K562 (cell line): ENCODE results near the gene PHF1. TPM values are rescaled to one million over a fixed set of nuclear protein-coding genes. Genes with fewer than 3 reads are reported as not detected.

Experiments used
- CCAR2 ChIP-seq: fragments of 200-400 bp; formaldehyde crosslinking; IDR thresholded peaks from 2 replicates; pipeline ENCODE4 v1.6.1; 2017; ENCODE audit warnings: mild to moderate bottlenecking, low read depth, low read length
- CTBP1 ChIP-seq: fragments of 450-650 bp; IDR thresholded peaks from 2 replicates; pipeline ENCODE4 v1.6.1; 2016; ENCODE audit warnings: borderline replicate concordance
- ELF1 ChIP-seq: fragments of 200-800 bp; sonication (Bioruptor generic); IDR thresholded peaks from 2 replicates; pipeline ENCODE4 v1.6.1; 2016; ENCODE audit warnings: missing genetic modification characterization, missing compliant biosample characterization
- ELF2 ChIP-seq: fragments of 250-450 bp; sonication (Bioruptor Pico); IDR thresholded peaks from 2 replicates; pipeline ENCODE4 v1.5.0; 2021; ENCODE audit warnings: mild to moderate bottlenecking
- EP300 ChIP-seq: IDR thresholded peaks from 2 replicates; pipeline ENCODE4 v1.6.1; 2012; ENCODE audit warnings: low read length, improper control_type of control experiment
- HDAC1 ChIP-seq, 2 experiments: fragments of 450-650 bp; IDR thresholded peaks; 2 replicates each; pipeline ENCODE4 v1.6.1; 2016 to 2017; ENCODE audit warnings: inconsistent platforms in 1 of 2, mild to moderate bottlenecking in 1 of 2, moderate library complexity in 1 of 2
- KLF6 ChIP-seq: fragments of 250-450 bp; sonication (Bioruptor Pico); IDR thresholded peaks from 2 replicates; pipeline ENCODE4 v1.4.0; 2020; ENCODE audit warnings: mild to moderate bottlenecking, moderate library complexity, borderline replicate concordance
- MTA2 ChIP-seq: fragments of 450-650 bp; IDR thresholded peaks from 2 replicates; pipeline ENCODE4 v1.6.1; 2016; ENCODE audit warnings: low read depth
- OTX1 ChIP-seq: fragments of 450-650 bp; formaldehyde crosslinking; IDR thresholded peaks from 2 replicates; pipeline ENCODE4 v1.4.0; 2022; ENCODE audit warnings: mild to moderate bottlenecking
- PHF21A ChIP-seq: fragments of 450-650 bp; IDR thresholded peaks from 2 replicates; pipeline ENCODE4 v1.6.1; 2017; ENCODE audit warnings: low read depth, borderline replicate concordance
- PHTF2 ChIP-seq: fragments of 250-450 bp; sonication (Bioruptor Pico); IDR thresholded peaks from 2 replicates; pipeline ENCODE4 v1.5.0; 2021; ENCODE audit warnings: mild to moderate bottlenecking
- STAG1 ChIP-seq: sonication (generic); formaldehyde crosslinking; IDR thresholded peaks from 2 replicates; pipeline ENCODE4 v1.5.0; 2020; ENCODE audit warnings: missing genetic modification reagents, borderline replicate concordance
- STAT5A ChIP-seq: IDR thresholded peaks from 2 replicates; pipeline ENCODE4 v1.6.1; 2012; ENCODE audit warnings: low read length, inconsistent platforms, borderline replicate concordance
- TEAD4 ChIP-seq, 2 experiments: sonication (generic) in 1 of 2; formaldehyde crosslinking in 1 of 2; IDR thresholded peaks; 2 replicates each; pipeline versions ENCODE4 v1.6.1 to v1.8.0; 2012 to 2022; ENCODE audit warnings: borderline replicate concordance in 1 of 2, inconsistent platforms in 1 of 2, low read length in 1 of 2, mild to moderate bottlenecking in 1 of 2, missing genetic modification reagents in 1 of 2
- YBX1 ChIP-seq: fragments of 450-650 bp; IDR thresholded peaks from 2 replicates; pipeline ENCODE4 v1.7.1; 2016; ENCODE audit warnings: mild to moderate bottlenecking
- polyA plus RNA-seq, 8 experiments: library from polyadenylated mRNA; depleted of rRNA in 4 of 8; stranded (reverse) in 5 of 8; unstranded in 3 of 8; fragments of >200 nt; fragmentation: Nextera tagmentation in 2 of 8; fragmentation: Illumina TruSeq in 1 of 8; extraction: Ambion mirVana in 2 of 8; extraction: Trizol in 1 of 8; gene quantifications; 2 replicates each; pipeline versions ENCODE4 v1.2.1 to v1.2.3, GENCODE V29; 2011 to 2014; ENCODE audit warnings: inconsistent platforms in 1 of 8, missing spikeins in 1 of 8
- total RNA-seq, 7 experiments: library from RNA; depleted of rRNA in 6 of 7; stranded (reverse); fragments of >200 nt in 6 of 7; fragmentation: Illumina TruSeq in 2 of 7; extraction: Trizol in 2 of 7; gene quantifications; 2 replicates each; pipeline versions ENCODE4 v1.2.1 to v1.2.3, GENCODE V29; 2011 to 2021; ENCODE audit warnings: low replicate concordance in 1 of 7
- TF ChIP-seq, protein P1 (sequence below): fragments of 450-650 bp; IDR thresholded peaks from 2 replicates; pipeline ENCODE4 v1.6.1; 2016; ENCODE audit warnings: missing biosample characterization, missing genetic modification characterization
- TF ChIP-seq, protein P2 (sequence below), 3 experiments: fragments of 200-800 bp in 1 of 3; fragments of 250-450 bp in 1 of 3; fragments of 450-650 bp in 1 of 3; sonication (Bioruptor Pico) in 1 of 3; sonication (Bioruptor generic) in 1 of 3; formaldehyde crosslinking in 1 of 3; IDR thresholded peaks; 2 replicates each; pipeline versions ENCODE4 v1.6.1 to v1.8.0; 2016 to 2022; ENCODE audit warnings: mild to moderate bottlenecking in 2 of 3, missing genetic modification characterization in 2 of 3, missing compliant biosample characterization in 1 of 3, moderate library complexity in 1 of 3
- TF ChIP-seq, protein P3 (sequence below): IDR thresholded peaks from 3 replicates; pipeline ENCODE4 v1.6.1; 2011; ENCODE audit warnings: borderline replicate concordance, mild to moderate bottlenecking; ENCODE audit not compliant: insufficient read length, insufficient read depth
- TF ChIP-seq, protein P4 (sequence below): fragments of 250-450 bp; sonication (Bioruptor Pico); IDR thresholded peaks from 2 replicates; pipeline ENCODE4 v1.5.0; 2021

PHF1 gene
- total and polyA plus RNA-seq, 9 of the 15 experiments (the other 6 are each of a cell fraction or from before 2014, with no cell fraction given): 3.7 to 64.2 (median 33.7) TPM

DNA sequence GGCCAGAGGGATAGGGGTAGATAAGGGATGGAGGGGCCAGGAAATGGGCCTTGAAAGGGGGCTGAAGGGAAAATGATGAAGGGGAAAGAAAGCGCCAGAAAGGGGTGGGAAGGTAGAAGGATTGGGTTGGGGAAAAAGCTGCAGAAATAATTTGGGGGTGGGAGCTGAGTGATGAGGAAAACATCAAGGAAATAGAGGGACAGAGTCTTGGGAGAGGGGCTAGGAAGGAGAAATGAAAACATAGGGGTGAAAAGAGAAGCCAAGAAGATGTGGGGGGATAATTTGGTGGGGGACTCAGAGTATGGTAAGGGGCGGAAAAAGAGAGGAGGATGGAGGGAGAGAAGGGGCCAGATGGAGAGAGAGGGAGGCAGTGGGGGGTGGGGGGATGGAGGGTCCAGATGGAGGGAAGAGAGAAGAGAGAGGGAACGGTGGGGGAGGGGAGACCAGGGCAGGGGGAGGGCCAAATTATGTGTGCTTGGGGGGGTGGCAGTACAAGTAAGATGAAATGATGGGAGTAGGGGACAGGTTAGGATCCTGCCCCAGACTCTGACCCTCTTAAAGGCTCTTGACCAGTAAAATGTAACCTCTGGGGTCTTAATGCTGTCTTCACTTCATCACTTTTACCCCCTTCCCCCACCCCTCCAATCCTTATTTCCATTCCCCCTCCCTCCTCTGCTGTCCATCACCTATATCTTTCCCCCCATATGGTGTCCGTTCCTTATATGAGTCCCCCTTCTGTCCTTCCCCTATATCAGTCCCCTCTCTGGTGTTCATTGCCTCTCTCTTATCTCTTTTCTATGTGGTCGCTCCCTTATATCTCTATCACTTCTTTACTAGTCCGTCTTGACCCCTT lies 9.9 kb downstream of the PHF1 start (continued):
- TF ChIP-seq, protein P1, sequence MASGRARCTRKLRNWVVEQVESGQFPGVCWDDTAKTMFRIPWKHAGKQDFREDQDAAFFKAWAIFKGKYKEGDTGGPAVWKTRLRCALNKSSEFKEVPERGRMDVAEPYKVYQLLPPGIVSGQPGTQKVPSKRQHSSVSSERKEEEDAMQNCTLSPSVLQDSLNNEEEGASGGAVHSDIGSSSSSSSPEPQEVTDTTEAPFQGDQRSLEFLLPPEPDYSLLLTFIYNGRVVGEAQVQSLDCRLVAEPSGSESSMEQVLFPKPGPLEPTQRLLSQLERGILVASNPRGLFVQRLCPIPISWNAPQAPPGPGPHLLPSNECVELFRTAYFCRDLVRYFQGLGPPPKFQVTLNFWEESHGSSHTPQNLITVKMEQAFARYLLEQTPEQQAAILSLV (tag): no peak
- TF ChIP-seq PHTF2 (CRISPR knock-in tag) (no peak), HDAC1 (IDR thresholded peaks at IDR 0.05) (peak in 1 of 2 experiments; percentile 54; a peak in 1 of 4 replicates), KLF6 (CRISPR knock-in tag) (no peak), STAT5A (peak; percentile 36; the same call in 1 of the 2 replicates), CCAR2 (no peak), EP300 (peak; percentile 43), CTBP1 (no peak), ELF1 (no peak), STAG1 (CRISPR knock-in tag) (no peak), OTX1 (CRISPR knock-in tag) (peak; percentile 58), YBX1 (no peak), TEAD4 (IDR thresholded peaks at IDR 0.05; ENCODE audit: low read length) (peak; percentile 55; the same call in 1 of the 2 replicates), TEAD4 (CRISPR knock-in tag; IDR thresholded peaks at IDR 0.05; ENCODE audit: borderline replicate concordance) (no peak), ELF2 (CRISPR knock-in tag) (no peak), MTA2 (no peak), PHF21A (peak; percentile 90)
- TF ChIP-seq, protein P2, sequence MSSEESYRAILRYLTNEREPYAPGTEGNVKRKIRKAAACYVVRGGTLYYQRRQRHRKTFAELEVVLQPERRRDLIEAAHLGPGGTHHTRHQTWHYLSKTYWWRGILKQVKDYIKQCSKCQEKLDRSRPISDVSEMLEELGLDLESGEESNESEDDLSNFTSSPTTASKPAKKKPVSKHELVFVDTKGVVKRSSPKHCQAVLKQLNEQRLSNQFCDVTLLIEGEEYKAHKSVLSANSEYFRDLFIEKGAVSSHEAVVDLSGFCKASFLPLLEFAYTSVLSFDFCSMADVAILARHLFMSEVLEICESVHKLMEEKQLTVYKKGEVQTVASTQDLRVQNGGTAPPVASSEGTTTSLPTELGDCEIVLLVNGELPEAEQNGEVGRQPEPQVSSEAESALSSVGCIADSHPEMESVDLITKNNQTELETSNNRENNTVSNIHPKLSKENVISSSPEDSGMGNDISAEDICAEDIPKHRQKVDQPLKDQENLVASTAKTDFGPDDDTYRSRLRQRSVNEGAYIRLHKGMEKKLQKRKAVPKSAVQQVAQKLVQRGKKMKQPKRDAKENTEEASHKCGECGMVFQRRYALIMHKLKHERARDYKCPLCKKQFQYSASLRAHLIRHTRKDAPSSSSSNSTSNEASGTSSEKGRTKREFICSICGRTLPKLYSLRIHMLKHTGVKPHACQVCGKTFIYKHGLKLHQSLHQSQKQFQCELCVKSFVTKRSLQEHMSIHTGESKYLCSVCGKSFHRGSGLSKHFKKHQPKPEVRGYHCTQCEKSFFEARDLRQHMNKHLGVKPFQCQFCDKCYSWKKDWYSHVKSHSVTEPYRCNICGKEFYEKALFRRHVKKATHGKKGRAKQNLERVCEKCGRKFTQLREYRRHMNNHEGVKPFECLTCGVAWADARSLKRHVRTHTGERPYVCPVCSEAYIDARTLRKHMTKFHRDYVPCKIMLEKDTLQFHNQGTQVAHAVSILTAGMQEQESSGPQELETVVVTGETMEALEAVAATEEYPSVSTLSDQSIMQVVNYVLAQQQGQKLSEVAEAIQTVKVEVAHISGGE (CRISPR knock-in tag; IDR thresholded peaks at IDR 0.05): peak in 2 of 3 experiments; percentile 89 to 99; a peak in 4 of 6 replicates
- TF ChIP-seq, protein P3, sequence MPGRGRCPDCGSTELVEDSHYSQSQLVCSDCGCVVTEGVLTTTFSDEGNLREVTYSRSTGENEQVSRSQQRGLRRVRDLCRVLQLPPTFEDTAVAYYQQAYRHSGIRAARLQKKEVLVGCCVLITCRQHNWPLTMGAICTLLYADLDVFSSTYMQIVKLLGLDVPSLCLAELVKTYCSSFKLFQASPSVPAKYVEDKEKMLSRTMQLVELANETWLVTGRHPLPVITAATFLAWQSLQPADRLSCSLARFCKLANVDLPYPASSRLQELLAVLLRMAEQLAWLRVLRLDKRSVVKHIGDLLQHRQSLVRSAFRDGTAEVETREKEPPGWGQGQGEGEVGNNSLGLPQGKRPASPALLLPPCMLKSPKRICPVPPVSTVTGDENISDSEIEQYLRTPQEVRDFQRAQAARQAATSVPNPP: no peak
- TF ChIP-seq, protein P4, sequence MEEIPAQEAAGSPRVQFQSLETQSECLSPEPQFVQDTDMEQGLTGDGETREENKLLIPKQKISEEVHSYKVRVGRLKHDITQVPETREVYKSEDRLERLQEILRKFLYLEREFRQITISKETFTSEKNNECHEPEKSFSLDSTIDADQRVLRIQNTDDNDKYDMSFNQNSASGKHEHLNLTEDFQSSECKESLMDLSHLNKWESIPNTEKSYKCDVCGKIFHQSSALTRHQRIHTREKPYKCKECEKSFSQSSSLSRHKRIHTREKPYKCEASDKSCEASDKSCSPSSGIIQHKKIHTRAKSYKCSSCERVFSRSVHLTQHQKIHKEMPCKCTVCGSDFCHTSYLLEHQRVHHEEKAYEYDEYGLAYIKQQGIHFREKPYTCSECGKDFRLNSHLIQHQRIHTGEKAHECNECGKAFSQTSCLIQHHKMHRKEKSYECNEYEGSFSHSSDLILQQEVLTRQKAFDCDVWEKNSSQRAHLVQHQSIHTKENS (CRISPR knock-in tag): no peak
